GM21360 (cell line): Measurements from ENCODE around the gene OR5H1.
"Not testable (repeated sequence)": the region's sequence is repeated elsewhere in the genome, so short reads cannot be mapped to it uniquely, and the experiment has no call there.

Experiments
- ATAC-seq: cut with Tn5 transposase; IDR thresholded peaks from one replicate; pipeline ENCODE4 v1.9.1; 2021; ENCODE audit warnings: mild to moderate bottlenecking, moderate library complexity; ENCODE audit not compliant: unreplicated experiment

Gene OR5H1

GRCh38 chr3:98130421-98130820 is at the start of gene OR5H1:
Gene OR5H1, plus strand, starts transcription at chr3:98130721. Its CDS starts 1,977 bp downstream, at chr3:98132698.
- no peak for ATAC-seq

GRCh38 chr3:98086873-98087272 is 43.6 kb upstream of the OR5H1 start, which contains the start of gene OR5AC2:
Gene OR5AC2, plus strand, starts transcription at chr3:98087173. Its CDS starts 0 bp downstream, at chr3:98087173.
- ATAC-seq, result no peak

GRCh38 chr3:98095882-98096281 is 34.6 kb upstream of the OR5H1 start:
- no peak for ATAC-seq

- ATAC-seq, result no peak
Measured at GRCh38 chr3:98099848-98100247, 30.7 kb upstream of the OR5H1 start.

- no peak for ATAC-seq
Measured at GRCh38 chr3:98108162-98108561, 22.4 kb upstream of the OR5H1 start.

- ATAC-seq, result no peak
Measured at GRCh38 chr3:98109807-98110549, 20.5 kb upstream of the OR5H1 start.

GRCh38 chr3:98110550-98110908 is 20.0 kb upstream of the OR5H1 start:
- no peak for ATAC-seq

GRCh38 chr3:98114264-98114663 is 16.3 kb upstream of the OR5H1 start:
- ATAC-seq, result no peak

GRCh38 chr3:98115717-98116116 is 14.8 kb upstream of the OR5H1 start:
- no peak for ATAC-seq

GRCh38 chr3:98136631-98137030 is 6.1 kb downstream of the OR5H1 start:
- no peak for ATAC-seq

GRCh38 chr3:98137826-98138557 is 7.5 kb downstream of the OR5H1 start:
- ATAC-seq, result not testable (repeated sequence)

GRCh38 chr3:98140531-98140930 is 10.0 kb downstream of the OR5H1 start:
- ATAC-seq, result no peak

- ATAC-seq, result no peak
Measured at GRCh38 chr3:98147179-98147578, 16.7 kb downstream of the OR5H1 start, which contains the start of gene OR5H14. Gene OR5H14, plus strand, starts transcription at chr3:98147479. Its CDS starts 1,907 bp downstream, at chr3:98149386.

- no peak for ATAC-seq
Measured at GRCh38 chr3:98148751-98149150, 18.2 kb downstream of the OR5H1 start.

GRCh38 chr3:98149456-98149855 is 18.9 kb downstream of the OR5H1 start:
- not testable (repeated sequence) for ATAC-seq

GRCh38 chr3:98151241-98151640 is 20.7 kb downstream of the OR5H1 start:
- no peak for ATAC-seq

GRCh38 chr3:98166396-98166795 is 35.9 kb downstream of the OR5H1 start, which contains the start of gene OR5H15:
Gene OR5H15, plus strand, starts transcription at chr3:98166696. Its CDS starts 2,004 bp downstream, at chr3:98168700.
- ATAC-seq, result no peak

- no peak for ATAC-seq
Measured at GRCh38 chr3:98171071-98171470, 40.5 kb downstream of the OR5H1 start.

- no peak for ATAC-seq
Measured at GRCh38 chr3:98172621-98173020, 42.1 kb downstream of the OR5H1 start.

- ATAC-seq, result no peak
Measured at GRCh38 chr3:98180319-98180890, 49.9 kb downstream of the OR5H1 start.

GRCh38 chr3:98182196-98182595 is 51.7 kb downstream of the OR5H1 start:
- no peak for ATAC-seq

- ATAC-seq, result no peak
Measured at GRCh38 chr3:98185180-98185579, 54.7 kb downstream of the OR5H1 start.
